H9 (cell line): Measurements from ENCODE around the gene SEL1L2. TPM values are rescaled to one million over a fixed set of nuclear protein-coding genes. Genes with fewer than 3 reads are reported as not detected.

ENCODE experiments used
- DNase-seq: peaks from one replicate; pipeline ENCODE4 v3.0.0-alpha.2; 2017
- H2AFZ ChIP-seq: one replicate; pipeline ENCODE4 v1.6.1; 2013; ENCODE audit warnings: mild to moderate bottlenecking, low read length, control low read depth, moderate library complexity
- H2AK5ac ChIP-seq: 2 replicates; pipeline ENCODE4 v1.6.1; 2013; ENCODE audit warnings: low read length, control low read depth, mixed read lengths; ENCODE audit not compliant: insufficient read length
- H2BK120ac ChIP-seq: one replicate; pipeline ENCODE4 v1.6.1; 2013; ENCODE audit warnings: low read depth, mild to moderate bottlenecking, low read length, control low read depth, inconsistent platforms; ENCODE audit not compliant: poor library complexity, severe bottlenecking
- H2BK12ac ChIP-seq: 2 replicates; pipeline ENCODE4 v1.6.1; 2013; ENCODE audit warnings: low read length, control low read depth, mixed read lengths, low read depth; ENCODE audit not compliant: insufficient read length
- H2BK15ac ChIP-seq: 2 replicates; pipeline ENCODE4 v1.6.1; 2013; ENCODE audit warnings: low read depth, low read length, control low read depth
- H2BK20ac ChIP-seq: one replicate; pipeline ENCODE4 v1.6.1; 2013; ENCODE audit warnings: low read depth, mild to moderate bottlenecking, low read length, control low read depth, inconsistent platforms; ENCODE audit not compliant: poor library complexity, severe bottlenecking
- H2BK5ac ChIP-seq: 2 replicates; pipeline ENCODE4 v1.6.1; 2013; ENCODE audit warnings: low read length, control low read depth, mixed read lengths; ENCODE audit not compliant: insufficient read length
- H3K14ac ChIP-seq: 2 replicates; pipeline ENCODE4 v1.6.1; 2013; ENCODE audit warnings: low read length, control low read depth; ENCODE audit not compliant: insufficient read depth
- H3K18ac ChIP-seq: 2 replicates; pipeline ENCODE4 v1.6.1; 2013; ENCODE audit warnings: low read depth, mild to moderate bottlenecking, mixed read lengths, low read length, control low read depth; ENCODE audit not compliant: insufficient read length
- H3K23ac ChIP-seq: 2 replicates; pipeline ENCODE4 v1.6.1; 2013; ENCODE audit warnings: low read length, control low read depth, mixed read lengths, low read depth; ENCODE audit not compliant: insufficient read length
- H3K23me2 ChIP-seq: 2 replicates; pipeline ENCODE4 v1.6.1; 2013; ENCODE audit warnings: low read depth, mild to moderate bottlenecking, mixed read lengths, low read length, control low read depth; ENCODE audit not compliant: insufficient read length, poor library complexity, severe bottlenecking
- H3K27ac ChIP-seq: 2 replicates; pipeline ENCODE4 v1.5.1; 2013; ENCODE audit warnings: low read length, control low read depth, mixed read lengths, low read depth; ENCODE audit not compliant: insufficient read length
- H3K27me3 ChIP-seq: 2 replicates; pipeline ENCODE4 v1.6.1; 2013; ENCODE audit warnings: low read length, control low read depth, inconsistent platforms; ENCODE audit not compliant: insufficient read depth
- H3K4ac ChIP-seq: 2 replicates; pipeline ENCODE4 v1.6.1; 2013; ENCODE audit warnings: low read depth, mild to moderate bottlenecking, control low read depth, inconsistent platforms, low read length, moderate library complexity
- H3K4me1 ChIP-seq: 2 replicates; pipeline ENCODE4 v1.6.1; 2013; ENCODE audit warnings: low read length, control low read depth, inconsistent platforms; ENCODE audit not compliant: insufficient read depth
- H3K4me2 ChIP-seq: 2 replicates; pipeline ENCODE4 v1.6.1; 2013; ENCODE audit warnings: low read length, control low read depth, mixed read lengths; ENCODE audit not compliant: insufficient read length, insufficient read depth
- H3K56ac ChIP-seq: 2 replicates; pipeline ENCODE4 v1.6.1; 2013; ENCODE audit warnings: low read depth, mild to moderate bottlenecking, mixed read lengths, low read length, control low read depth; ENCODE audit not compliant: insufficient read length
- H3K79me1 ChIP-seq: 2 replicates; pipeline ENCODE4 v1.6.1; 2013; ENCODE audit warnings: low read depth, mild to moderate bottlenecking, moderate library complexity, low read length, control low read depth, inconsistent platforms; ENCODE audit not compliant: insufficient read depth, poor library complexity, severe bottlenecking
- H3K79me2 ChIP-seq: 2 replicates; pipeline ENCODE4 v1.6.1; 2013; ENCODE audit warnings: low read length, control low read depth, inconsistent platforms; ENCODE audit not compliant: insufficient read depth
- H3K9ac ChIP-seq: 2 replicates; pipeline ENCODE4 v1.6.1; 2013; ENCODE audit warnings: low read length, control low read depth, mixed read lengths; ENCODE audit not compliant: insufficient read length; ENCODE audit errors: extremely low read depth
- H3K9me3 ChIP-seq: one replicate; pipeline ENCODE4 v1.6.1; 2013; ENCODE audit warnings: low read depth, low read length, inconsistent platforms; ENCODE audit not compliant: control insufficient read depth
- H3T11ph ChIP-seq: one replicate; pipeline ENCODE4 v1.6.1; 2013; ENCODE audit warnings: mild to moderate bottlenecking, low read length, control low read depth, inconsistent platforms
- H4K20me1 ChIP-seq: one replicate; pipeline ENCODE4 v1.6.1; 2013; ENCODE audit not compliant: control insufficient read depth, insufficient read length, insufficient read depth
- H4K5ac ChIP-seq: 2 replicates; pipeline ENCODE4 v1.6.1; 2013; ENCODE audit warnings: low read depth, mild to moderate bottlenecking, mixed read lengths, low read length, control low read depth; ENCODE audit not compliant: insufficient read length
- H4K8ac ChIP-seq: replicated peaks from 2 replicates; pipeline ENCODE4 v1.6.1; 2013; ENCODE audit warnings: low read length, control low read depth, mixed read lengths, low read depth; ENCODE audit not compliant: insufficient read length
- H4K91ac ChIP-seq: 2 replicates; pipeline ENCODE4 v1.6.1; 2013; ENCODE audit warnings: low read depth, mild to moderate bottlenecking, moderate library complexity, mixed read lengths, low read length, control low read depth; ENCODE audit not compliant: insufficient read length
- H3K27ac Mint-ChIP-seq, 3 experiments: 2 replicates in 2 of 3; 3 replicates in 1 of 3; pipeline ENCODE4 v1.8.0; 2020 to 2021; ENCODE audit warnings: mixed read lengths in 3 of 3, mild to moderate bottlenecking in 1 of 3, moderate library complexity in 1 of 3
- H3K27me3 Mint-ChIP-seq: 2 replicates; pipeline ENCODE4 v1.8.0; 2021; ENCODE audit warnings: low read depth, mild to moderate bottlenecking, moderate library complexity, mixed read lengths
- H3K36me3 Mint-ChIP-seq, 3 experiments: 2 replicates in 2 of 3; 3 replicates in 1 of 3; pipeline ENCODE4 v1.8.0; 2020 to 2021; ENCODE audit warnings: low read depth in 3 of 3, mixed read lengths in 3 of 3; ENCODE audit not compliant: insufficient read depth in 1 of 3
- H3K4me1 Mint-ChIP-seq, 2 experiments: 2 replicates each; pipeline ENCODE4 v1.8.0; 2020; ENCODE audit warnings: mixed read lengths in 2 of 2
- H3K4me3 Mint-ChIP-seq, 2 experiments: 2 replicates in 1 of 2; 3 replicates in 1 of 2; pipeline ENCODE4 v1.8.0; 2020 to 2021; ENCODE audit warnings: mild to moderate bottlenecking in 2 of 2, mixed read lengths in 2 of 2, moderate library complexity in 1 of 2
- H3K9me3 Mint-ChIP-seq, 2 experiments: 2 replicates in 1 of 2; 3 replicates in 1 of 2; pipeline ENCODE4 v1.8.0; 2020; ENCODE audit warnings: mild to moderate bottlenecking in 2 of 2, mixed read lengths in 2 of 2, moderate library complexity in 1 of 2
- WGBS: extraction: QIAGEN DNeasy Blood & Tissue Kit; methylation state at CpG from one replicate; pipeline ENCODE4 v1.1.7; 2013; ENCODE audit warnings: missing lambda C conversion rate, low lambda C conversion rate, mixed read lengths; ENCODE audit not compliant: insufficient read length; ENCODE audit errors: extremely low coverage; 5-methylcytosine and 5-hydroxymethylcytosine counted together
- total RNA-seq: library from RNA; stranded (reverse); gene quantifications from 2 replicates; pipeline ENCODE4 v1.2.1, GENCODE V29; 2021
- TF ChIP-seq, protein P1 (sequence below): fragments of 200-600 bp; sonication (generic); conservative IDR thresholded peaks from 3 replicates; pipeline ENCODE4 v1.8.0; 2021; ENCODE audit warnings: antibody characterized with exemption, mild to moderate bottlenecking

Gene SEL1L2
- total RNA-seq, 1 experiment from 2014 or later = not detected

DNA sequence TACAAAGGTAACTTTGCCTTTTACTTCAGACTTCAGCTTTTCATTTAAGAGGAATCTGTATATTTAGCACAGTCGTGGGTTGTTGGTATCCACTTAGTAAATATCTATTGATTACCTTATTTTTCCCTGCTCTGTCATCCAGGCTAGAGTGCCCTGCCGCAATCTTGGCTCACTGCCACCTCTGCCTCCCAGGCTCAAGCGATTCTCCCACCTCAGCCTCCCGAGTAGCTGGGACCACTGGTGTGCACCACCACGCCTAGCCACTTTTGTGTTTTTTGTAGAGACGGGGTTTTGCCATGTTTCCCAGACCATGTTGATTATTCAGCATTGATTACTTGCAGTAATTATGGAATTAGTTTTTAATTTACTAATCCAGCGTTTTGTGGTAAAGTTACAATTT lies 46.2 kb upstream of the SEL1L2 start:
- no peaks in the 10 kb centered on the region for H3K79me1 ChIP-seq
- WGBS = no CpG with 5 or more reads among the region's 7 CpGs
- no peaks in the 10 kb centered on the region for H3K4me1 Mint-ChIP-seq

More for the DNA sequence above, 46.2 kb upstream of the SEL1L2 start:
- H3K9me3 Mint-ChIP-seq = no peaks in the 10 kb centered on the region
- Histone ChIP-seq H3K56ac (no peak overlapping the region), H2BK20ac (no peak overlapping the region), H3K27ac (no peak overlapping the region), H3K4me2 (no peak overlapping the region), H3T11ph (no peak overlapping the region), H3K23ac (no peak overlapping the region), H4K8ac (no peak overlapping the region), H4K91ac (no peak overlapping the region), H2BK15ac (no peak overlapping the region), H3K14ac (no peak overlapping the region), H2BK12ac (no peak overlapping the region), H3K9ac (no peak overlapping the region), H4K20me1 (no peaks in the 10 kb centered on the region), H3K9me3 (no peaks in the 10 kb centered on the region), H3K23me2 (no peaks in the 10 kb centered on the region), H3K18ac (no peak overlapping the region), H2BK120ac (no peak overlapping the region), H3K79me2 (no peaks in the 10 kb centered on the region), H4K5ac (no peak overlapping the region), H2BK5ac (no peak overlapping the region), H2AK5ac (no peak overlapping the region), H3K27me3 (no peaks in the 10 kb centered on the region), H2AFZ (no peak overlapping the region), H3K4ac (no peak overlapping the region), H3K4me1 (no peaks in the 10 kb centered on the region)
- no peaks in the 10 kb centered on the region; a peak in 2 of 7 replicates for H3K36me3 Mint-ChIP-seq
- H3K27ac Mint-ChIP-seq = no peak overlapping the region
- no peak overlapping the region for H3K4me3 Mint-ChIP-seq
- TF ChIP-seq, protein P1, sequence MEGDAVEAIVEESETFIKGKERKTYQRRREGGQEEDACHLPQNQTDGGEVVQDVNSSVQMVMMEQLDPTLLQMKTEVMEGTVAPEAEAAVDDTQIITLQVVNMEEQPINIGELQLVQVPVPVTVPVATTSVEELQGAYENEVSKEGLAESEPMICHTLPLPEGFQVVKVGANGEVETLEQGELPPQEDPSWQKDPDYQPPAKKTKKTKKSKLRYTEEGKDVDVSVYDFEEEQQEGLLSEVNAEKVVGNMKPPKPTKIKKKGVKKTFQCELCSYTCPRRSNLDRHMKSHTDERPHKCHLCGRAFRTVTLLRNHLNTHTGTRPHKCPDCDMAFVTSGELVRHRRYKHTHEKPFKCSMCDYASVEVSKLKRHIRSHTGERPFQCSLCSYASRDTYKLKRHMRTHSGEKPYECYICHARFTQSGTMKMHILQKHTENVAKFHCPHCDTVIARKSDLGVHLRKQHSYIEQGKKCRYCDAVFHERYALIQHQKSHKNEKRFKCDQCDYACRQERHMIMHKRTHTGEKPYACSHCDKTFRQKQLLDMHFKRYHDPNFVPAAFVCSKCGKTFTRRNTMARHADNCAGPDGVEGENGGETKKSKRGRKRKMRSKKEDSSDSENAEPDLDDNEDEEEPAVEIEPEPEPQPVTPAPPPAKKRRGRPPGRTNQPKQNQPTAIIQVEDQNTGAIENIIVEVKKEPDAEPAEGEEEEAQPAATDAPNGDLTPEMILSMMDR = no peak
- DNase-seq = no peak
- H3K27me3 Mint-ChIP-seq = no peaks in the 10 kb centered on the region
